Epidermal melanocyte (primary cell): Measurements from ENCODE around the gene VASN.
A peak's percentile ranks its signal among the peaks of the same experiment; 100 is the strongest.

Experiments used
- DNase-seq: peaks from one replicate; pipeline ENCODE4 v3.0.0; 2011; ENCODE audit warnings: low spot score; ENCODE audit not compliant: insufficient read length

The VASN gene

GRCh38 chr16:4401094-4401501, 29.4 kb downstream of the VASN start:
- DNase-seq, result no peak

- no peak for DNase-seq
These were observed 29.9 kb downstream of the VASN start for GRCh38 chr16:4401510-4401909.

GRCh38 chr16:4402439-4403132, 30.9 kb downstream of the VASN start:
- peak; percentile 96 for DNase-seq

GRCh38 chr16:4403133-4403949, 31.7 kb downstream of the VASN start:
- no peak for DNase-seq

GRCh38 chr16:4404247-4404966, 32.8 kb downstream of the VASN start:
- DNase-seq, result no peak

- no peak for DNase-seq
These were observed 33.5 kb downstream of the VASN start for GRCh38 chr16:4404967-4405696.

GRCh38 chr16:4407543-4408322, 36.1 kb downstream of the VASN start:
- DNase-seq, result no peak

- DNase-seq, result no peak
These were observed 36.7 kb downstream of the VASN start for GRCh38 chr16:4408323-4408690.

- DNase-seq, result no peak
These were observed 37.7 kb downstream of the VASN start for GRCh38 chr16:4409081-4409932.

- DNase-seq, result peak; percentile 92
These were observed 38.9 kb downstream of the VASN start for GRCh38 chr16:4410335-4411075.

GRCh38 chr16:4411684-4412083, 40.0 kb downstream of the VASN start:
- peak; percentile 76 for DNase-seq

GRCh38 chr16:4412159-4412558, 40.5 kb downstream of the VASN start:
- no peak for DNase-seq

- no peak for DNase-seq
These were observed 41.2 kb downstream of the VASN start for GRCh38 chr16:4412854-4413253.

- DNase-seq, result no peak
These were observed 42.7 kb downstream of the VASN start for GRCh38 chr16:4414187-4414917.

GRCh38 chr16:4415538-4416199, 44.0 kb downstream of the VASN start:
- no peak for DNase-seq

- DNase-seq, result peak; percentile 84
These were observed 44.8 kb downstream of the VASN start, which contains the start of gene CORO7 for GRCh38 chr16:4416200-4417032. Gene CORO7, minus strand, starts transcription at chr16:4416596. Its CDS starts 78 bp downstream, at chr16:4416518.
